SK-N-SH treated with all-trans-retinoic acid at 6 μM for 48 hours (cell line): ENCODE measurements around the gene ETS1.

Source experiments
- ATAC-seq: fragments of 200-7000 bp; cut with Tn5 transposase; 3 replicates; pipeline ENCODE4 v1.9.1; 2020; ENCODE audit warnings: mild to moderate bottlenecking, moderate library complexity
- ARNTL ChIP-seq: fragments of 450-650 bp; formaldehyde crosslinking; IDR thresholded peaks from 2 replicates; pipeline ENCODE4 v1.5.0; 2020; ENCODE audit warnings: low read depth, mild to moderate bottlenecking, moderate library complexity, borderline replicate concordance
- BACH2 ChIP-seq: fragments of 250-450 bp; sonication (Bioruptor Pico); IDR thresholded peaks from 2 replicates; pipeline ENCODE4 v1.9.0; 2021; ENCODE audit warnings: mild to moderate bottlenecking, borderline replicate concordance
- CSDC2 ChIP-seq: fragments of 250-450 bp; sonication (Bioruptor Pico); IDR thresholded peaks from 2 replicates; pipeline ENCODE4 v1.5.0; 2020; ENCODE audit warnings: mild to moderate bottlenecking, moderate library complexity
- ESRRG ChIP-seq: fragments of 250-450 bp; sonication (Bioruptor Pico); IDR thresholded peaks from 2 replicates; pipeline ENCODE4 v1.6.1; 2021; ENCODE audit warnings: mild to moderate bottlenecking
- GLIS3 ChIP-seq: fragments of 250-450 bp; sonication (Bioruptor Pico); IDR thresholded peaks from 2 replicates; pipeline ENCODE4 v1.5.0; 2020; ENCODE audit warnings: mild to moderate bottlenecking, moderate library complexity
- ISL1 ChIP-seq: fragments of 250-450 bp; sonication (Bioruptor Pico); IDR thresholded peaks from 2 replicates; pipeline ENCODE4 v2.1.2; 2022; ENCODE audit warnings: mild to moderate bottlenecking, moderate library complexity
- OSR1 ChIP-seq: fragments of 250-450 bp; sonication (Bioruptor Pico); IDR thresholded peaks from 2 replicates; pipeline ENCODE4 v1.8.0; 2022; ENCODE audit warnings: moderate library complexity, mild to moderate bottlenecking, inconsistent platforms
- RARB ChIP-seq: fragments of 250-450 bp; sonication (Bioruptor Pico); IDR thresholded peaks from 2 replicates; pipeline ENCODE4 v1.8.0; 2021; ENCODE audit warnings: mild to moderate bottlenecking, moderate library complexity
- SNAI2 ChIP-seq: fragments of 250-450 bp; sonication (Bioruptor Pico); IDR thresholded peaks from 2 replicates; pipeline ENCODE4 v1.5.0; 2020; ENCODE audit warnings: mild to moderate bottlenecking, moderate library complexity
- TCF4 ChIP-seq: fragments of 250-450 bp; sonication (Bioruptor Pico); IDR thresholded peaks from 2 replicates; pipeline ENCODE4 v1.8.0; 2021; ENCODE audit warnings: mild to moderate bottlenecking, moderate library complexity, borderline replicate concordance
- TOX ChIP-seq: fragments of 250-450 bp; sonication (Bioruptor Pico); IDR thresholded peaks from 2 replicates; pipeline ENCODE4 v1.8.0; 2021; ENCODE audit warnings: mild to moderate bottlenecking, moderate library complexity, borderline replicate concordance
- TSHZ2 ChIP-seq: fragments of 250-450 bp; sonication (Bioruptor Pico); IDR thresholded peaks from 2 replicates; pipeline ENCODE4 v1.5.0; 2020; ENCODE audit warnings: mild to moderate bottlenecking, moderate library complexity
- ZC3H10 ChIP-seq: fragments of 250-450 bp; sonication (Bioruptor Pico); IDR thresholded peaks from 2 replicates; pipeline ENCODE4 v1.5.1; 2021; ENCODE audit warnings: mild to moderate bottlenecking, moderate library complexity
- ZFP3 ChIP-seq: fragments of 250-450 bp; sonication (Bioruptor Pico); IDR thresholded peaks from 2 replicates; pipeline ENCODE4 v1.5.0; 2020; ENCODE audit warnings: mild to moderate bottlenecking, moderate library complexity
- ZNF565 ChIP-seq: fragments of 450-650 bp; formaldehyde crosslinking; conservative IDR thresholded peaks from 2 replicates; pipeline ENCODE4 v1.5.0; 2020; ENCODE audit warnings: low read depth, mild to moderate bottlenecking, moderate library complexity
- ZNF70 ChIP-seq: fragments of 450-650 bp; formaldehyde crosslinking; IDR thresholded peaks from 2 replicates; pipeline ENCODE4 v1.5.0; 2020; ENCODE audit warnings: mild to moderate bottlenecking, moderate library complexity
- TF ChIP-seq, protein P1 (sequence below): fragments of 250-450 bp; sonication (Bioruptor Pico); IDR thresholded peaks from 2 replicates; pipeline ENCODE4 v1.8.0; 2020; ENCODE audit warnings: mild to moderate bottlenecking, moderate library complexity, borderline replicate concordance
- TF ChIP-seq, protein P2 (sequence below): fragments of 250-450 bp; sonication (Bioruptor Pico); IDR thresholded peaks from 2 replicates; pipeline ENCODE4 v1.8.0; 2021; ENCODE audit warnings: low read depth, mild to moderate bottlenecking, moderate library complexity, borderline replicate concordance
- TF ChIP-seq, protein P3 (sequence below): fragments of 250-450 bp; sonication (Bioruptor Pico); IDR thresholded peaks from 2 replicates; pipeline ENCODE4 v1.5.1; 2021; ENCODE audit warnings: mild to moderate bottlenecking, moderate library complexity

Gene ETS1

GRCh38 chr11:128533472-128533871, 53.9 kb downstream of the ETS1 start (continued):
- TF ChIP-seq, protein P1, sequence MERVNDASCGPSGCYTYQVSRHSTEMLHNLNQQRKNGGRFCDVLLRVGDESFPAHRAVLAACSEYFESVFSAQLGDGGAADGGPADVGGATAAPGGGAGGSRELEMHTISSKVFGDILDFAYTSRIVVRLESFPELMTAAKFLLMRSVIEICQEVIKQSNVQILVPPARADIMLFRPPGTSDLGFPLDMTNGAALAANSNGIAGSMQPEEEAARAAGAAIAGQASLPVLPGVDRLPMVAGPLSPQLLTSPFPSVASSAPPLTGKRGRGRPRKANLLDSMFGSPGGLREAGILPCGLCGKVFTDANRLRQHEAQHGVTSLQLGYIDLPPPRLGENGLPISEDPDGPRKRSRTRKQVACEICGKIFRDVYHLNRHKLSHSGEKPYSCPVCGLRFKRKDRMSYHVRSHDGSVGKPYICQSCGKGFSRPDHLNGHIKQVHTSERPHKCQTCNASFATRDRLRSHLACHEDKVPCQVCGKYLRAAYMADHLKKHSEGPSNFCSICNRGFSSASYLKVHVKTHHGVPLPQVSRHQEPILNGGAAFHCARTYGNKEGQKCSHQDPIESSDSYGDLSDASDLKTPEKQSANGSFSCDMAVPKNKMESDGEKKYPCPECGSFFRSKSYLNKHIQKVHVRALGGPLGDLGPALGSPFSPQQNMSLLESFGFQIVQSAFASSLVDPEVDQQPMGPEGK (CRISPR knock-in tag) = no peak
- TF ChIP-seq CSDC2 (no peak), ARNTL (CRISPR knock-in tag) (no peak), SNAI2 (CRISPR knock-in tag) (no peak), ZNF70 (no peak), TOX (no peak), ZC3H10 (CRISPR knock-in tag) (no peak)
- TF ChIP-seq, protein P2, sequence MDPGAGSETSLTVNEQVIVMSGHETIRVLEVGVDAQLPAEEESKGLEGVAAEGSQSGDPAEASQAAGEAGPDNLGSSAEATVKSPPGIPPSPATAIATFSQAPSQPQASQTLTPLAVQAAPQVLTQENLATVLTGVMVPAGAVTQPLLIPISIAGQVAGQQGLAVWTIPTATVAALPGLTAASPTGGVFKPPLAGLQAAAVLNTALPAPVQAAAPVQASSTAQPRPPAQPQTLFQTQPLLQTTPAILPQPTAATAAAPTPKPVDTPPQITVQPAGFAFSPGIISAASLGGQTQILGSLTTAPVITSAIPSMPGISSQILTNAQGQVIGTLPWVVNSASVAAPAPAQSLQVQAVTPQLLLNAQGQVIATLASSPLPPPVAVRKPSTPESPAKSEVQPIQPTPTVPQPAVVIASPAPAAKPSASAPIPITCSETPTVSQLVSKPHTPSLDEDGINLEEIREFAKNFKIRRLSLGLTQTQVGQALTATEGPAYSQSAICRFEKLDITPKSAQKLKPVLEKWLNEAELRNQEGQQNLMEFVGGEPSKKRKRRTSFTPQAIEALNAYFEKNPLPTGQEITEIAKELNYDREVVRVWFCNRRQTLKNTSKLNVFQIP (CRISPR knock-in tag) = no peak

DNA sequence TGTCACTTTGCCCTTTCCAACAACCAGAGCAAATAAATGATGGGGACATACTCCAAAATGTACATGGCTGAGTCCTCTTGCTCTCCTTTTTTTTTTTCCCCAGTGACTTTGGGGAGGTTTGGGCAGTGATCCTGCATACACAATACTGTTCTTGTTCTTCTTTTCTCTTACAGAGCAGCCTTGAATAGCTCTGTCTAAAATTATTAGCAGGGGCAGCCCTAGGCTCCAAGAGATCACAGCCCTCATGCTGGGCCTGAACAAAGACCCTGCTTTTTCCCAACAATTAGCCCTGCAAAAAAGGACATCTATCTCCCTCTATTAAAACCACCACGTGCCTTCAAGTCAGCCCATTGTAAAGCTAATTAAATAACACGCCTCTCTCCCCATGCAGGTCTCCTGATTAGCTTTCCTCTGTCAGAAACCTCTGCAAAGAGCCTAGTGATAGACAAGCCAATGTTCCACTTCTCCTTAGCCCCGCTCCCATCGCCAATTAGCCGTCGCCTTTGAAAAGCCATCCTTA, 54.7 kb downstream of the ETS1 start:
- no peak for ATAC-seq
- TF ChIP-seq CSDC2 (no peak), OSR1 (CRISPR knock-in tag) (no peak), TSHZ2 (CRISPR knock-in tag) (no peak), ZFP3 (CRISPR knock-in tag) (no peak), TCF4 (CRISPR knock-in tag) (no peak)
- TF ChIP-seq, protein P2 (CRISPR knock-in tag) = no peak

- TF ChIP-seq ESRRG (no peak), TSHZ2 (CRISPR knock-in tag) (no peak), SNAI2 (CRISPR knock-in tag) (no peak), RARB (CRISPR knock-in tag) (no peak), ISL1 (CRISPR knock-in tag) (no peak), GLIS3 (no peak), ZNF565 (CRISPR knock-in tag) (no peak), ZFP3 (CRISPR knock-in tag) (no peak), BACH2 (no peak)
- TF ChIP-seq, protein P3, sequence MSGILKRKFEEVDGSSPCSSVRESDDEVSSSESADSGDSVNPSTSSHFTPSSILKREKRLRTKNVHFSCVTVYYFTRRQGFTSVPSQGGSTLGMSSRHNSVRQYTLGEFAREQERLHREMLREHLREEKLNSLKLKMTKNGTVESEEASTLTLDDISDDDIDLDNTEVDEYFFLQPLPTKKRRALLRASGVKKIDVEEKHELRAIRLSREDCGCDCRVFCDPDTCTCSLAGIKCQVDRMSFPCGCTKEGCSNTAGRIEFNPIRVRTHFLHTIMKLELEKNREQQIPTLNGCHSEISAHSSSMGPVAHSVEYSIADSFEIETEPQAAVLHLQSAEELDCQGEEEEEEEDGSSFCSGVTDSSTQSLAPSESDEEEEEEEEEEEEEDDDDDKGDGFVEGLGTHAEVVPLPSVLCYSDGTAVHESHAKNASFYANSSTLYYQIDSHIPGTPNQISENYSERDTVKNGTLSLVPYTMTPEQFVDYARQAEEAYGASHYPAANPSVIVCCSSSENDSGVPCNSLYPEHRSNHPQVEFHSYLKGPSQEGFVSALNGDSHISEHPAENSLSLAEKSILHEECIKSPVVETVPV (CRISPR knock-in tag) = no peak
- ATAC-seq = no peak
These were observed 55.3 kb downstream of the ETS1 start for GRCh38 chr11:128532016-128532571.
